Measurements from ENCODE around the gene SBK2. TPM values are rescaled to one million over a fixed set of nuclear protein-coding genes. Genes with fewer than 3 reads are reported as not detected.

The SBK2 gene
- total RNA-seq, 1 experiment from 2014 or later = not detected

- ChIA-PET CTCF (interaction anchor here (0.5 to 1.0 kb wide), 3 partner anchors 63 to 113 kb away, joined by 4 read pairs; no protein-coding TSS in a partner anchor), POLR2A (ENCODE audit: unreplicated experiment) (interaction anchor here (0.6 kb wide), 4 partner anchors 41 to 75 kb away, joined by 3 to 15 read pairs (median 4); partner anchors contain the start of genes ISOC2 and ZNF628)
- ATAC-seq = peak; percentile 43
- Histone ChIP-seq H3K27me3 (ENCODE audit: low read length) (no peaks in the 10 kb centered on the region), H3K79me2 (ENCODE audit: low read length) (no peaks in the 10 kb centered on the region), H2AFZ (ENCODE audit: low read length) (no peak overlapping the region), H3K4me3 (ENCODE audit: low read length) (no peak overlapping the region), H3K4me1 (ENCODE audit: insufficient read depth, low read length) (peaks cover 8% of the 10 kb centered on the region; the same call in 1 of the 2 replicates), H3K36me3 (ENCODE audit: low read depth, low read length) (no peaks in the 10 kb centered on the region), H3K27ac (ENCODE audit: low read length) (peak overlapping the region; percentile 54), H3K9me3 (ENCODE audit: low read length) (no peaks in the 10 kb centered on the region), H3F3A (ENCODE audit: low read length, unreplicated experiment) (no peaks in the 10 kb centered on the region), H3K9me2 (replicated peaks; ENCODE audit: low read length) (peaks cover 3% of the 10 kb centered on the region; the same call in 1 of the 2 replicates), H3K4me2 (ENCODE audit: low read length) (no peak overlapping the region), H4K20me1 (ENCODE audit: low read length) (no peaks in the 10 kb centered on the region), H3K9ac (ENCODE audit: low read length) (no peak overlapping the region)
- TF ChIP-seq EZH2phosphoT487 (IDR thresholded peaks at IDR 0.05; ENCODE audit: borderline replicate concordance, low read length) = no peak
- no peak for TF ChIP-seq EZH2 (IDR thresholded peaks at IDR 0.05; ENCODE audit: low read length, unreplicated experiment)
- TF ChIP-seq, protein P1, sequence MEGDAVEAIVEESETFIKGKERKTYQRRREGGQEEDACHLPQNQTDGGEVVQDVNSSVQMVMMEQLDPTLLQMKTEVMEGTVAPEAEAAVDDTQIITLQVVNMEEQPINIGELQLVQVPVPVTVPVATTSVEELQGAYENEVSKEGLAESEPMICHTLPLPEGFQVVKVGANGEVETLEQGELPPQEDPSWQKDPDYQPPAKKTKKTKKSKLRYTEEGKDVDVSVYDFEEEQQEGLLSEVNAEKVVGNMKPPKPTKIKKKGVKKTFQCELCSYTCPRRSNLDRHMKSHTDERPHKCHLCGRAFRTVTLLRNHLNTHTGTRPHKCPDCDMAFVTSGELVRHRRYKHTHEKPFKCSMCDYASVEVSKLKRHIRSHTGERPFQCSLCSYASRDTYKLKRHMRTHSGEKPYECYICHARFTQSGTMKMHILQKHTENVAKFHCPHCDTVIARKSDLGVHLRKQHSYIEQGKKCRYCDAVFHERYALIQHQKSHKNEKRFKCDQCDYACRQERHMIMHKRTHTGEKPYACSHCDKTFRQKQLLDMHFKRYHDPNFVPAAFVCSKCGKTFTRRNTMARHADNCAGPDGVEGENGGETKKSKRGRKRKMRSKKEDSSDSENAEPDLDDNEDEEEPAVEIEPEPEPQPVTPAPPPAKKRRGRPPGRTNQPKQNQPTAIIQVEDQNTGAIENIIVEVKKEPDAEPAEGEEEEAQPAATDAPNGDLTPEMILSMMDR (conservative IDR thresholded peaks at IDR 0.05; ENCODE audit: low read depth, low read length) = no peak
- intact Hi-C loops (cut with micrococcal nuclease) = no loop called here
- BruUV-seq (replicated peaks) = no TSS peak
- DNase-seq = peak; percentile 87
Measured at GRCh38 chr19:55519451-55520311, 17.3 kb downstream of the SBK2 start.

DNA sequence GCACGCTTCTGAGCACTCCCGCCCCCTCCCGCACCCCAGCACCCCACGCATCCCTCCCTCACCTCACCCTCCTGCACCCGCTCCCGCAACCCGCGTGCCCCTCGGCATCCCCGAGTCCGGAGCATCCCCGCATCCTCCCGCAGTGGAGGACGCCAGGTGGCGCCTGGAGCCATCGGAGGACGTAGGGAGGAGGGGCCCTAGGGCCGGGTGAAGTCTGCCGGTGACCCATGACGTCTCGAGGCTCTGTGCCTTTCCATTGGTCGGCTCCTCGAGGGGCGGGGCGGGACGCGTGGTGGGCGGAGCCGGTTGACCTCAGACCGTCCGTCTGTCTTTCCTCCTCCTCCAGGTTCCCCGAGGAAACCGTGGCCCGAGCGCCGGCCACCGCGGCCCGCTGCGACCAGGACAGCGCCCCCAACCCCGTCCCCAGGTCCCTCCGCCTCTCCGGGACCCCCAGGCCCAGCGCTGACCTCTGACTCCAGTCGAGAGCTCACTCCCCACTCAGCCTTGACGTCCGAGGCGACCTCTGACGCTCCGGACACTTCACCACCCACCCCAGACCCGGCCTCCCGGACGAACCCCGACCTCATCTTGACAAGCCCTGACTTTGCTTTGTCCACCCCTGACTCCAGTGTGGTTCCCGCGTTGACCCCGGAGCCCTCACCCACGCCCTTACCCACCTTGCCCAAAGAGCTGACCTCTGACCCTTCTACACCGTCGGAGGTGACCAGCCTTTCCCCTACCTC, 19.9 kb downstream of the SBK2 start:
- ChIA-PET CTCF (interaction anchor here (2.1 kb wide), 1 partner anchor 89 kb away, joined by 12 read pairs; the partner anchor contains the start of gene ZNF865), POLR2A (ENCODE audit: unreplicated experiment) (no interaction called here)
- TF ChIP-seq, protein P1 (conservative IDR thresholded peaks at IDR 0.05; ENCODE audit: low read depth, low read length) = peak; percentile 95
- TF ChIP-seq EZH2 (IDR thresholded peaks at IDR 0.05; ENCODE audit: low read length, unreplicated experiment) = no peak
- TF ChIP-seq EZH2phosphoT487 (IDR thresholded peaks at IDR 0.05; ENCODE audit: borderline replicate concordance, low read length) = no peak
- intact Hi-C loops (cut with micrococcal nuclease) = loop anchor here (1.0 kb wide), 2 partner anchors 89 to 114 kb away; no protein-coding TSS in a partner anchor
- Histone ChIP-seq H3K27me3 (ENCODE audit: low read length) (0 out of 2 replicates have a peak, but pooled peaks cover 4% of the 10 kb centered on the region), H3K36me3 (ENCODE audit: low read depth, low read length) (no peaks in the 10 kb centered on the region), H3K27ac (ENCODE audit: low read length) (no peak overlapping the region), H3K9me3 (ENCODE audit: low read length) (no peaks in the 10 kb centered on the region), H3F3A (ENCODE audit: low read length, unreplicated experiment) (no peaks in the 10 kb centered on the region), H3K4me3 (ENCODE audit: low read length) (peak overlapping the region; percentile 65), H3K4me1 (ENCODE audit: insufficient read depth, low read length) (peaks cover 8% of the 10 kb centered on the region; the same call in 1 of the 2 replicates), H3K9ac (ENCODE audit: low read length) (peak overlapping the region; percentile 52), H2AFZ (ENCODE audit: low read length) (peak overlapping the region; percentile 87), H3K4me2 (ENCODE audit: low read length) (peak overlapping the region; percentile 86), H3K79me2 (ENCODE audit: low read length) (no peaks in the 10 kb centered on the region), H3K9me2 (replicated peaks; ENCODE audit: low read length) (peaks cover 3% of the 10 kb centered on the region; the same call in 1 of the 2 replicates), H4K20me1 (ENCODE audit: low read length) (no peaks in the 10 kb centered on the region)
- ATAC-seq (peak; percentile 96), DNase-seq (peak; percentile 97)
- BruUV-seq (replicated peaks) = TSS peak; percentile 39
